Dermis blood vessel endothelial cell (primary cell): ENCODE measurements around the gene ZNF14. TPM values are rescaled to one million over a fixed set of nuclear protein-coding genes. Genes with fewer than 3 reads are reported as not detected.
A peak's percentile ranks its signal among the peaks of the same experiment; 100 is the strongest.
"Not testable (repeated sequence)": the region's sequence is repeated elsewhere in the genome, so short reads cannot be mapped to it uniquely, and the experiment has no call there.

Source experiments
- DNase-seq: peaks from one replicate; pipeline ENCODE4 v3.0.0; 2010
- total RNA-seq: library from RNA; depleted of rRNA; stranded (reverse); fragments of >200 nt; gene quantifications from 2 replicates; pipeline ENCODE4 v1.2.3, GENCODE V29; 2014

The ZNF14 gene
- 6.0 and 8.2 TPM in 2 replicates for total RNA-seq

DNA sequence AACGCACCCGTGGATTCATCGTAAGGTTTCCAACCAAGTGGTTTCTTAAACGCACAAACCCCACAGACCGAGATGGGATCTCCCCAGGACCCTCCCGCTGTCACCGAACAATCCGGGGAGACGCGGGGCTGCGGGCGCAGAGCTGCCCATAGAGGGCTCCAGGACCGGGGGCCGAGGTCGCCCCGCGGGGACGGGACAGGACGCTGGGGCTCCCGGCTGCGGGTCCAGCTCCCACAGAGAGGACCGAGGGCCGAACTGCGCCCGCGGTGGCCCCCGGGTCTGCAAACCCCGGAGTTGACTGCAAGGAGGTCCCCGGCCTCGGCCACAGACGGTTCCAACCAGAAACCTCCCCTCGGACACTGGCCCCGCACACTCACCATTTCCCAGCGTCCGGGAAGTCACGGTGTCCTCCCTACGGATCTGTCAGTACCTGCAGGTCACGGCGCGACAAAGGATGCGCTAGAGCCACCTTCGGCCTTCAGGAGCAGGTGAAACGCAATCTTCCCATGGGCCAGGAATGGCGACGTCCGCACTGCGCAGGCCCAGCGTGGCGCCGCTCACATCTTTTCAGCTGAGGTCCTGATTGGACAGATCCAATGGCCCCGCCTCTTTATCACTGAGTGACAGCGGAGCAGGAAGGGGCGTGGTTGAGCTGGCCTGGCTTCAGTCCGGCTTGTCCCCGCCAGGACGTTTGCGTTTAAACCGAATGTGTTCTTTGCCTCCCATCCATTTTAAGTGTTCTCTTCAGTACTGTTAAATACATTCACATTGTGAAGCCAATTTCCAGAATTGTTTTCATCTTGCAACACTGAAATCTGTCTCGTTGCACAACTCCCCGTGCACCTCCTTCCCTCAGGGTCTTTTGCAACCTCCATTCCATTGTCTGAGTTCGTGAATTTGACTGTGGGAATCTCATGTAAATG is at the start of gene ZNF14:
TSS of gene ZNF14 (minus strand) at position 534 of the 923 bp plus-strand sequence. CDS start at position 380, 154 bp downstream.
- peak; percentile 96 for DNase-seq

DNA sequence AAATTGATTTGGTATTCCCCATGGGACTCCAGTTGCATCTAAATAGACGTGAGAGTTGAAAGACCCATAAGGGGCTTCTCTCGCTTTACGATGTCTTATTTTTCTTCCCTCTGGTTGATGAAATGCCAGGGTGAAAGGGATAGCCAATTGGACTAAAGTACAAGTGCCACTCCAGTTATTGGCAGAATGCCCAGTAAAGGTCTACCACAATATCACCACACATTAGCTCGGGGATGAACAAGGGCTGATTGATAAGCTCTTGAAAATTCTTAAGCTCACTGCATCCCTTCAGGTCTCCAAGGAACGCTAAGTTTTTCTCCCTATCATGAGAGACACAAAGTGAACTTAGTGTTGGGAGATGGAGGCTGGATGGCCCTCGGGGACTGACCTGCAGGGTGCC is 48.9 kb upstream of the ZNF14 start:
- DNase-seq, result not testable (repeated sequence)

DNA sequence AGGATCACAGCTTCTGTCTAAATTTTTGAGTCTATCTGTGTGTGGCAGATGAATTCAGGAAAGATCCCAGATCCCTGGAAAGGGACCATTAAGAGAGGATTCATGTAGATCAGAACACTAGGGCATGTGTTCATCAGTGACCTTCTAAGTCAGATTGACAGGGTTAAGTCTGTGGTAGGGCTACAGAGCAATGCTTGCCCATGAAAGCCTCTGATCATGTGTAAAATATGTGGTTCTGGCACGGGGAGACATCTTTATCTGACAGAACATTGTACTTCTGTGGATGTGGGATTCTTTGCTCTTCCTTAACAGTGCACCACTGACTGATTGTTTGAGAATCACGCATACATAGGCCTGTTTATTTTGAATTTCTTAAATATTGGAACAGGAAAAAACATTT is 45.8 kb upstream of the ZNF14 start:
- DNase-seq, result no peak

DNA sequence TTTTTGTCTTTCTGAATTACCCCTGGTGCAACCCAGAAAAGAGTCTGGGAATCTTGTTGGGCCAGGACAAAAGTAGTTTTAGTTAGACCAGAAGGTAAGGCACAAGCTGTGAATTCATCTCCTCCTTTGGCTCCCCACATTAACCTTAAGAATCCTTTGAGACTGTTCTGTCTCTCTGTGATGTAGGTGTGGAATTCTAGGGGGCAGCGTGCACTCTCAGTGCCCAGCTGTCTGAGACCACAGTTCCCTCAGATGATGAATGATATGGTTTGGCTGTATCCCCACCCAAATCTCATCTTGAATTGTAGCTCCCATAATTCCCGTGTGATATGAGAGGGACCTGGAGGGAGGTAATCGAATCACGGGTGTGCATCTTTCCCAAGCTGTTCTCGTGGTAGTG is 44.8 kb upstream of the ZNF14 start:
- no peak for DNase-seq

DNA sequence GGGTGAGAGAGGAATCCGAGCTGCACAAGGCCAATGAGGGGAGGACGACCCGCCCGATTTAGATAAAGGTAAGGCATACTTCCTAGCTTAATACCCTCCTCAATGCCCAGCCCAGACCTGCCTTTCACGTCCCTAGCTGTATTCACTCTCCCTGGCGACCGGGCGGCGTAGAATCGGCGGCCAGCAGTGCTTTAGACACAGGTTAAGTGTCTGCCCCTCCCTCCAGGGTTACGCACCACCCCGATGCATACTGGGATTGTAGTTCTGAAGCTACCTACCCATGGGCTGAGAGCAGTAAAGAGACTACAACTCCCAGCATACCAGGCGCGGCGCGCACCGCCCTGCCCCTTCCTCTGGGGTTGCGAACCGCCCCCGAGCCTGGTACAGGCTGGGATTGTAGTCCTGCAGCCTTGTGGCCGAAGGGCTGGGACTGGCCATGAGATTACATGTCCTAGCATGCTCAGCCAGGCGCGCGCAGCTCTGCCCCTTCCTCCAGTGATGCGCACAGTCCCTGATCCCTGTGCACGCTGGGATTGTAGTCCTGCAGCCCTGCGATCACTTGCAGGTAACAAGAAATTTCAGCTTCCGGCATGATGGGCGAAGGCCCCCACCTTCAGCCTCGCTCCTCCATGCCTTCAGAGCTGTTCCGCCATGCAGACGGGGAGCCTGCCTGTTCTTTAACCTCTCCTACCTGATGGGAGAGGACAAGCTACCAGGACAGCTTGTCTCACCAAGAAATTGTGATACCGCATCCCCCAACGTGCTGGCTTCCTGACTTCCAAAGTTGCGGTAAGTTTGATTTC is 43.5 kb upstream of the ZNF14 start:
- peak; percentile 99 for DNase-seq

DNA sequence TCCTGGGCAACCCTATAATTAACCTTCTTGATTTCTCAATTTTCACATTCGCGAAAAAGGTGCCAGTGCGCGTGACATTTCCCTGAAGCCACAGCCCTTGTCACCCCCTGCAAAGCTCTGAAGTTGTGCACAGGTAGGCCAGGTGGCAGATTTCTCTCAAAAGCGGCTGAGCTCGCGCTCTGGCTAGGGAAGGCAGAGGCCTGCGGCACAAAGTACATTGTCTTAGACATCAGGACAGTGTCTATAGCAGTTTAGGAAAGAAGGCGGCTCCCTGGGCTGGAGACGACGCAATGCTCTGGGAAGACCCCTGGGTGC is 42.9 kb upstream of the ZNF14 start:
- DNase-seq, result no peak

DNA sequence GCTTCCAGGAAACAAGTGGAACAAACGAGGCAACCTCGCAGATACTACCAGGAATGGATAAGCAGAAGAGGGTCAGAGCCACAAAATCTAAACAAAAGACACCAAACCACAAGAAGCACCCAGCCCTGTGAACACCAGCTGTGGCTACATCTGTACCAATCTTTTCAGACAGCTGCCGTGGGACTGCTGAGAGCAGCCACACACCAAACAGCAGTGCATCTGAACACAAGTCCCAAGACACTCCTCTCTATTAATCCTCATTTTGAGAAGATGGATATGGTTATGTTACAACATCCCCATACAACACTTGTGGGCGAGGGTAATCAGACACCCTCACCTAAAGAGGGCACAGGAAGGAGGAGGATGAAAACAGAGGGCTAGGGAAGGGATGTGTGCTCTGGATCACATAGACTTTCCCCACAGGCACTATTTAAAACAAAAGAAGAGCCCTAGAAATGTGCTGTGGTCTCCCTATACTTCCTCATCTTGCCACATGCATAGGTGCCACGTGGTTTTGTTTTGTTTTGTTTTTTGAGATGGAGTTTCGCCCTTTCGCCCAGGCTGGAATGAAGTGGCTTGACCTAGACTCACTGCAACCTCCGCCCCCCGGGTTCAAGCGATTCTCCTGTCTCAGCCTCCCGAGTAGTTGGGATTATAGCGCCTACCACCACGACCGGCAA is 41.6 kb upstream of the ZNF14 start:
- no peak for DNase-seq

DNA sequence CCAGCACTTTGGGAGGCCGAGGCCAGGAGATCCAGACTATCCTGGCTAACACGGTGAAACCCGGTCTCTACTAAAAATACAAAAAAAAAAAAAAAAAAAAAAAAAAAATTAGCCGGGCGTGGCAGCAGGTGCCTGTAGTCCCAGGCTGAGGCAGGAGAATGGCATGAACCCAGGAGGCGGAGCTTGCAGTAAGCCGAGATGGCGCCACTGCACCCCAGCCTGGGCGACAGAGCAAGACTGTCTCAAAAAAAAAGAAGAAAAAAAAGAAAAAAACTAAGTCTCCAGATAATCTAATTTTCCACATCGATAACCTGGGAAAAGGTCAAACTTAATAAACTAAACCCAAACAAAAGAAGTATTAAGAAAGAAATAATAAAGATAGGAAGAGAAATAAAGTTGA is 39.1 kb upstream of the ZNF14 start:
- not testable (repeated sequence) for DNase-seq

DNA sequence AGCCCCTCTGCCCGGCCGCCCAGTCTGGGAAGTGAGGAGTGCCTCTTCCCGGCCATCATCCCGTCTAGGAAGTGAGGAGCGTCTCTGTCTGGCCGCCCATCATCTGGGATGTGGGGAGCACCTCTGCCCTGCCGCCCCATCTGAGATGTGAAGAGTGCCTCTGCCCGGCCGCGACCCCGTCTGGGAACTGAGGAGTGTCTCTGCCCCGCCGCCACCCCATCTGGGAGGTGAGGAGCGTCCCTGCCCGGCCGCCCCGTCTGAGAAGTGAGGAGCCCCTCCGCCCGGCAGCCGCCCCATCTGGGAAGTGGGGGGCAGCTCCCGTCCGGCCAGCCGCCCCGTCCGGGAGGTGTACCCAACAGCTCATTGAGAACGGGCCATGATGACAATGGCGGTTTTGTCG is 37.1 kb upstream of the ZNF14 start:
- not testable (repeated sequence) for DNase-seq

DNA sequence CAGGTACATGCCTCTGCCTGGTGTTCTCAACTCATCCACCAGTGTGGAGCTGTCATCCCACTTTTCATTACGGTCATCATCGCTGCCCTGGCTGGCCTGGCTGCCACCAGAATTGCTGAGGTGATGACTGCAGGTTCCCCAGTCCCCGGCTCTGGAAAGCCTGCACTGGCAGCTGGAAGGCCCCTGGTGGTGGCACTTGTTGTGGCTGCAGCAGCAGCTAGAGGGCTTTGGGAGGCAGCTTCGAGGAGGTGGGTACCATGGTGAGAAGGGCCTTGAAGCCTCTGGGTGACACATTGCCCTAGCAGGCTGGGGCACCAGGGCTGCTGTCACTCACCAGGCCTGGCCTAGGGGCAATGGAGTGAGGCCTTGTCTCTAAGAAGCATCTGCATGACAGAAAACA is 25.3 kb upstream of the ZNF14 start:
- no peak for DNase-seq

DNA sequence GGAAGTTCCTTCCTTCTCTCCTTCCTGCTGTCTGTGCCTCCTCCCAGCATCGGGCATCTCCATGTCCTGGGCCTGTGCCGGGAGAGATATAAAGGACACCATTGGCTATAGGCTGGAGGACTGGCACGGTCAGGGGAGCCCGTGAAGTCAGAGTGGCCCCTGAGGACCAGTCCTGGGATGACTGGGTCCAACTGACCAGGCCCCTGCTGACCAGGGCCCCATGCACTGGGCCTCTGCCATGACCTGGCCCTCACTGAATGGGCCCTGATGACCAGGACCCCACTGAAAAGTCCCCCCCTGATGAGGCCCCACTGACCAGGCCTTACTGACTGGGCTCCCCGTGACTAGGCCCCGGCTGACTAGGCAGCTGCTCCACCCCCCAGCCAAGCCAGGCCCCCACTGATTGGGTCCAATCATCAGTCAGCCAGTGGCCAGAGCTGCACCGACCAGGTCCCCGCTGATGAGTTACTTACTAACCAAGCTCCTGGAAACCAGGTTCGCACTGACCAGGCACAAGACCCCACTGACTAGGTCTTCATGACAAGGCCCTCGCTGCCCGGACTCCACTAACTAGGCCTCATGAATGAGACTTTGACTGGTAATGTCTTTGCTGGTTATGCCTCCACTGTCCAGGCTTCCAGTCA is 20.0 kb upstream of the ZNF14 start:
- DNase-seq, result no peak

DNA sequence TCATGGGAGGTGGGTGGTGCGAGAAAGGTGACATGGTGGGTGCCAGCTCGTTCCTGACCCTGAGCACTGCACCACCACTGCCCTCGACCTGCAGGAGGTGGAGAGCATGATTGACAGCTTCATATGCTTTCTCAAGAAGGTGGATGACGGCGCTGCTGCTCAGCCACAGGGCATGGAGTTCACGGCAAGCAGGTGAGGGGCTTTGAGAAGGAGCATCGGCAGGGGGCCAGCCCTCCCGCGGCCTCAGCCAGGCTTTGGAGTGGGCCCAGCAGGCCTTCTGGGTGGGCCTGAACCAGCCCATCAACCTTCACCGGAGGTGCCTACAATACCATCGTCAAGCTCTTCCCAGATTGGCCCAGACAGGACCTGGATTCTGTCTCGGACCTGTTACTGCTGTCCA is 18.9 kb upstream of the ZNF14 start:
- DNase-seq, result no peak

DNA sequence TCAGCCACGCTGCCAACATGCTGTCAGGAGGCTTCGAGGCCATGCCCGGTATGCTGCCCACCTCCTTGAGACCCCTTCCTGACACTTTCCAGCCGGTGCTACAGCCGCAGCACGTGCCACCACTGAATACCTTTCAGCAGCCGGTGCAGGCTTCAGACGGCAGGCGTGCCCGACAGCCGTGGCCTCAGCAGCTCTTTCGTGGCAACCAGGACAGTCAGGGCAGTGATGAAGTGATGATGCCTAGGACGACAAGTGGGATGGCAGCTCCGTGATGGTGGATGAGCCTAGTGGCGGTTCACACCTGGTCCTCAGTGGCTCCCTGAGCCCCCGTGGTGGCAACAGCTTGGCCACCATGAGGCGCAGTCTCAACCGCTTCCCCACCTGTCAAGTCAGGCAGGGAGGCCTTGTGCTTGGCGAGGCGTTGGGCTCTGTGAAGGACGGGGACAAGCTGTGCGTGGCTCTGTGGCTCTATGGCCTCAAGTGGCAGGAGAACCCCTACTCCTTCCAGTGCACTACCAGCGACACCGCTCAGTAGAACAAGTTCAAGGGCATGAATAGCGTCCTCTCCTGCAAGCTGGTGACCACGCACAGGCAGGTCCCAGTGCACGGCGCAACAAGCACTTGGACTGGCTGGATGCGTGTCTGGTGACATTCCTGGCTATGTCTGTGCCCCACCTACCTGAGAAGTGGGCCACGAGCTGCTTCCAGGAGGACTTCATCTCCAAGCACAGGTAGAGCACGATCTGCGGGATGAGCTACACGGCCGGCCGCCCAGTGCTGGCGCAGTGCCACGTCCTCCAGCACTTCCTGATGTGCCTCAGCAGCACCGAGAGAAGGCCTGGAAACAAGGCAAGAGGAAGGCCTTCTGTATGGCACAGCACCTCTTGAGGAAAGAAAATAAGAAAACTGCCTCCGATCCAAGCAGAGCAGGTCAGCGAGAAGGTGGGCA is 18.2 kb upstream of the ZNF14 start:
- no peak for DNase-seq

DNA sequence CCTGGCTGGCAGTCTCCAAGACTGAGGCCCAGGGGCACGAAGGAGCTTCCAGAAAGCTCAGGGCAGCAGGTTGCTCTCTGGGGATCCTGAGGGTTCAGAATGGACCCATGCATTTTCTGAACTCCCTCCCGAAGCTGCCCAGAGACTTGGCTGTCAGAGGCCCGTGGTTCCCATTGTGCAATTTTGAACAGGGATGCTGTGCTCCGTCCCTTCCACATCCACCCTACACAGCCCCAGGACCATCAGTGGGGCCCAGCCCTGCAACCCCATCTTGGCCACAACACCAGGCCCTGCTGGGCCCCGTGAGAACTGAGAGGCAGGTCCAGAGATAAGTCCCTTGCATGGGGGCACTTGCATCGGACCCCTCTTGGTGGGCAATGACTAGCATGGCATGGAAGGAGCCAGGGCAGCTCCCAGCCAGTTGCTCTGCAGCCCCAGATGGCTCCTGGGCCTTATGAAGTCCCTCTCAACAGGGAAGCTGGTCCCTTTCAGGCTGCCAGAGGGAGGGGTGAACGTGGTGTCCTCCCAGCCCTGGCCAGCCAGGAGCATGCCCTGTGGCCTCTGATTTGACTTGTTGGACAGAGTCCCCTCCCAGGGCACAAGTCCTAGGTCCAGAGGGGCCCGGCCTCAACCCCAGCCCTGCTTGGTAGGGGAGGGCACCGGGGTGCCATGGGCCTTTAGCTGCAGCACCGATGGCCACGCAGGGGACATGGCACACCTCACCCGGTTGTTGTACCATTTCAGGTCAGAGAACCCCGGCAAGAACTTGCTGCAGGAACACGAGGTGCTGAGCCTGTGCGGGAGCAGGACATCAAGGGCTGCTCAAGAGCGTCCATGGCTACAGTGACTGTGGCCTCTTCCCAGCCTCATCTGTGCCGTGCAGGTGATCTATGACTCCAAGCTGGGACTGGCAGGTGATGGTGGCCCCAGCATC is 17.3 kb upstream of the ZNF14 start:
- DNase-seq, result no peak

DNA sequence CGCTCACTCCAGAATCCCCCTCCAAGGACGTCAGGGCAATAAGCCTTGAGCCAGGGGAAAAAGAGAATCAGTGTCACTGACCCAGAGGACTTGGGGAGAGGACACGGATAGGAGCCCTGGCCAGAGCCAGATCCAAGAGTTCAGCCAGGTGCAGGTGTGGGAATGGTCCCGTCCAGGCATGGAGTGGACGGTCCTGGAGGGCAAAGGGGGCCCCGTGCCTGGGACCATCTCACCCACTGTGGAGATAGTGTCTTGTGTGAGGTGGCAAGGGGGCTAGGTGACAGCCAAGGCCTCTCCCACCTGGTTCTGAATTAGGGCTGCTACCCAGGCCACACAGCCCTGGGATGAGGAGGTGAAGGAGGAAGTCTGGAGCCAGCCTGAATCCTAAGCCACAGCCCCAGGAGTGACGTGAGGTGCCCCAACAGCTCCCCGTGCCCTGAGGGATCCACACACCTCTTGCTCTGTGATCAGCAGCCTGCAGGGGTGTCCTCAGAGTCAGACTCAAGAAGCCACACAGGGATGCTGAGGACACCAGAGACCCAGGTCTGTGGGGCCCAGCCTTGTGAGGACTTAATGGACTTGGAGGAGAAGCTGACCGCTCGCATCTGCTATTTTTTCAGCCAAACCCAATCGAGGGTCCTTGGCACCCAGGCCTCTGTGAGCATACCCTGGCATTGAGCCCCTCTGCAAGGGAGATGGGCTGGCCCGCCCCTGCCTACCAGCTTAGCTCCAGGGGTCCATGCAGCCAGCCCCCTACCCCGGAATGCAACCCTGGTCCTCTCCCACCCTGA is 16.4 kb upstream of the ZNF14 start:
- DNase-seq, result no peak

DNA sequence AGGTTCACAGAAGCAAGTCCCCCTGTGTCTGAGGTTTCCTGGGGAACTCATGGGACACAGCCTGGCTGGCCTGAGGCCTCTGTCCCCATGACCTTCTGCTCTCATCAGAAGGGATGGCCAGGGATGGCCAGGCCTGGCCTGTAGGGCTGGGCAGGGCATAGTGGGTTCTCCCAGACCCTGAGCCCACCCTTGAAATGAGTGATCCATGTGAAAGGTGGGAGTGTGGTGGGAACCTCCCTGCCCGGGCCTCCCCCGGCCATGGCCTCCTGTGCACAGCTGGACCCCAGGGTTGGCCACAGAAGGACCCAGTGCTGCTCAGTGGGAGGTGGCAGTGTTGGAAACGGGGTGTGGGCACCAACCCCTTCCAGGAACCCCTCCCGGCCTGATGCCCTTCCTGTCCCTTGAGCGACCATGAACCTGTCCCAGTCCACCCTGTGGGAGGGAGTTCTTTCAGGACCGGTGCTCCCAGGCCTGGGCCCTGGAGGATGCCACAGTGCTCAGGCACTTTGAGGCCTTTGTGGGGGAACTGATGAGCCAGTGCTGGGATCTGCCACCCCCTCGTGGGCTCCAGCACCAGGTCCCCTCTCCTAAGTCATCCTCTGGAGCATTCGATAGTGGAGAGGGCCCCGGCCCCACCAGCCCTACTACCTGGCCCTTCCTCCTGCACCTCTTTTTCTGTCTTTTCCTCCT is 15.5 kb upstream of the ZNF14 start:
- no peak for DNase-seq

DNA sequence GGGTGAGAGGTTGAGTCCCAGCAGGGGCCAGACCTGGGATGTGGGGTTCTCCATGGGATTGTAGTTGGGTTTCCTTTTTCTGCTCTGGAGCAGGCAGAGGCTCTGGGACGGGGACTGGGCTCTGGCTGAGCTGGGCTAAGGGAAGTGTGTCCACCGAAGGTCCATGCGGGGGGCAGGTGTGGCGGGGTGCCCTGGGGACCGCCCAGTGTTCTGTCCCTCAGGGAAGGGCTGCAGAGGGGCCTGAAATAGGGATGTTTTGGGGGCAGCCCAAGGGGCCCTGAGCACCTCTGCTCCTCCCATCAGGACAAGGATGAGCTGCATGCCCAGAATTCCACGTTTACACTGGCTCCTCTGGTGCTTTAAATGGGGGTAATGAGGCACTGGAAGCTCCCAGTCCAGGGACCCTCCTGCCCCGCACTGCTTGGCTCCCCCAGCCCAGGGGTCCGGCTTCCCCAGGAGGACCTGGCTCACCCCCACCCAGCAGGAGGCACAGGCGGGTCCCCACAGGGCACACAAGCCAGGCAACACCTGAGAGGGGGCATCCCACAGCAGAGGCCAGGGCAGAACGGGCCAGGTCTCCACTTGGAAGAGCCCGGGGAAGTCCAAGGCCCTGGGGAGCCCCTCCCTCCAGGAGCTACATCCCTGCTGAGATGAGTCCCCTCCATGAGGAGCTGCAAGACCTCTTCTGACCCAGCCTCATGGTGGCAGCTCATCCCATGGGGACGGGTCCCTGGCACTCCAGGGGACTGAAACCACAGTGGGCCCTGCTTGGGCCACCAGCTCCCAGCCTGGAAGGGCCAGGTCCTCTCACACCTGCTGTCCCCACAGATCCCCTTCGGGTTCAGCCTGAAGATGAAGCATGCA is 14.7 kb upstream of the ZNF14 start:
- DNase-seq, result no peak
